ENCODE measurements around the gene PRAC2.

The PRAC2 gene

GRCh38 chr17:48720266-48721008 is 2.5 kb upstream of the PRAC2 start:
- FAIRE-seq, result no peak

DNA sequence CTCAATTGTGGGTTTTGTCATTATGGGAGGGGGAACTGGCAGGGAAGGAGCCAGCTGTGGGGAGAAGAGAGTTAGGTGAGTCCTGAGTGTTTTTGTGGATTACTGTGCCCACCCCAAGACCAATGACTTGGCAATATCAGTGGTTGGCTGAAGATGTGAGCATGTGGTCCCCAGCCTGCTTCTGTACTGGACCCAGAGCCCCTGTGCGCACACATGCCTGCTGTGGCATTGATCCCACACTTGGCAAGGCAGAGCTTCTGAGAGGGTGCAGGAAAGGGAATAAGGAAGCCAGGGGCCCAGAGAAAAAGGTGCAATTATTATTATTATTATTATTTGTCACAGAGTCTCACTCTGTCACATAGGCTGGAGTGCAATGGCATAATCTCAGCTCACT is 2.0 kb upstream of the PRAC2 start:
- no peak for FAIRE-seq

DNA sequence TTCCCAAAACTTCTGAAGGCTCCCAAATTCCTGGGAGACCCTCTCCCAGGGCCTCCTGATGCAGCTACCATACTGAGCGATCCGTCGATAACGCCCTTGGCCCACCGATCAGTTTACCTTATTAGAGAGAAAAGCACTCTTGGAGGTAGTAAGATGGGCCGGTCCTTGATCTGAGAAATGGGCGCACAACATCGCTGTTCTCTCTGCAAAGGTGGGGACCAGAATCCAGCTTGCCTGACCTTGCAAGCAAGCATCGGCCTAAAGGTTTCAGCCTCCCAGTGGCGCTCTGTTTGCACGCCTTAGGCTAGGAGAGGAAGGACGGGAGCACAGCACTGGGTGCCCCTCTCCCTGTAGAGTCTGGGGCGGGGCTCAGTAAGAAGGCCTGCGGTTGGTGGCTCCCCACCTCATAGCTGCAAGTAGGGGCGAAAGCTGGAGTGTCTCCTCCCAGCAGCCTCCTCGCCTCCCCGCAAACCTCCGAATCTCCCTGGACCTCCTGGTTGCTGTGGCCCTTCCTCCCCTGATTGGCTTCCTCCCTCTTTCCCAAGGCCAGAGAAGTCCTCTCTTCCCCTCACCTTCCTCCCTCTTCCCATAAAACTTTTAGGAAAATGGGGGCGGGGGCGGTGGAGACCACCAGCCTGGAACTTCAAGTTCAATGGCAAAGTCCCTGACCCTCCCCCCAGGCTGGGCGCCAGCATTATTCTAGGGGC is 631 bp upstream of the PRAC2 start, which contains the start of gene PRAC1:
Gene PRAC1 (minus strand): TSS at position 318 of the 707 bp plus-strand sequence. CDS start 126 bp downstream, at position 192.
- FAIRE-seq, result no peak

DNA sequence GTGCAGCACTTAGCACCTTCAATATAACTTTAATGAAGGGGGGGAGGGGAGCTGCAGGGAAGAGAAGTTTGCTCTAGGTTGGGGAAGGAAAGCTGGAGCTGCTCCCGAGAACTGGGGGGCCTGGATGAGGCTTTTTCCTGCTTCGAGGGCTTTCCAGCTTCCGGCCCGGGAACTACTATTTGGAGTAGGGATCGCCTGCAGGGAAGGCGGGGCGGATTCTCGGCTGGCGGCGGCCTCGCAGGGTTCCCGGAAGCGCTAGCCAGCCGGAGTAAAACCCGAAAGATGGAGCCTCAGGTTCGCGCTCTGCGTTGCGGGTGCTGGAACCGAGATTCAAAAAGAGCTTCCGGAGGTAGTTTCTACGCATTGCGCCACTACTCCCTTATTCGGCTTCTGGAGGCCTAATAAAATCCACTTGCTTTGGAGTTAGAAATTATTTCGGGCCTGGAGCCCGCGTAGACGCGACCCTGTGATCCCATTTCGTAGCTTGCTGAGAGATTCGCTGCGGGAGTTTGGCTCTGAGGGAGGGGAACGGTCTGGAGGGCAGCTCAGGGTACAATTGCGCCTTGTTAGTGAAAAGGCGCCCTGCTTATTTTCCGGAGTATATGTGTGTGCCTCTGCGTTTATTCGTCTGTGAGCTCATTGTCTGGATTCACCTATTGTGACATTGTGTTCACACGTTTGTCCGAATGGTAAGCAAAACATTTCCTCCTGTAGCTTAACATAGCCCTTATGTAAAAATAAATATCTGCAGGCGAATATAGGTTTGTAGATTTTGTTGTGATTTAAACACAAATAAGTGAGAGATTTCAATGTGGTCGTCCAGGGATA is 652 bp downstream of the PRAC2 start:
- FAIRE-seq, result no peak

DNA sequence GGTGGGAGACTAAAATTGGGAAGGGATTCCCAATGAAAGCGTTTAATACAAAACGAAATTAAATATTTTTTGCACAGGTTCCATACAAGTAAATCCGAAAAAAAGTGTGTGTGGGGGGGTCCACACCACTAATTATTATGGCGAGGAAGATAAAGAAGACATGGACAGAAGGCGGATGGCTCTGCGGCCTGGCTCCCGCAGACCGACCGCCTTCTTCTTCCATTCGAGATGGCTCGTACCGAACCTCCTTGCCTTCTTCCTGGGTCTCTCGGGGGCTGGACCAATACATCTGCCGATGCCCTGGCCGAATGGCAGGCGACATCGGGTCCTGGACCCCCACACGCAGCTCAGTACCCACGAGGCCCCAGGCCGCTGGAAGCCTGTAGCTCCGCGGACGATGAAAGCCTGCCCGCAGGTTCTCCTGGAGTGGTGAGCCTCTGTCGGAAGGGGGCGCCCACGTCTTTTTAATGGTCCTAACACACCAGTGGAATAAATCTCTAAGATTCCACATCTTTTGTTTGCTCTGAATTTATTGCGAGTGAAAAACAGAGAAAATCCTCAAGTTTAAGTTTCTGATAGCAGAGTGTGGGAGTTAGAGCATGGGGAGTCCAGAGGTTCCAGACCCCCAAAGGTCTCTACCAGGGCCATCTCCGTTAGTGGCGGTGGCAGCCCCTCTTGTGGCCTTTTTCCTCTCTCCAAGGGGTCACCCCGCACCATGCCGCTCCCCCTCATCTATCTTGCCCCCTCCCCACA is 1.4 kb downstream of the PRAC2 start:
- FAIRE-seq, result peak; percentile 77

- no peak for FAIRE-seq
These were observed 2.0 kb downstream of the PRAC2 start for GRCh38 chr17:48725004-48725287.

GRCh38 chr17:48725288-48726064 is 2.5 kb downstream of the PRAC2 start:
- no peak for FAIRE-seq

DNA sequence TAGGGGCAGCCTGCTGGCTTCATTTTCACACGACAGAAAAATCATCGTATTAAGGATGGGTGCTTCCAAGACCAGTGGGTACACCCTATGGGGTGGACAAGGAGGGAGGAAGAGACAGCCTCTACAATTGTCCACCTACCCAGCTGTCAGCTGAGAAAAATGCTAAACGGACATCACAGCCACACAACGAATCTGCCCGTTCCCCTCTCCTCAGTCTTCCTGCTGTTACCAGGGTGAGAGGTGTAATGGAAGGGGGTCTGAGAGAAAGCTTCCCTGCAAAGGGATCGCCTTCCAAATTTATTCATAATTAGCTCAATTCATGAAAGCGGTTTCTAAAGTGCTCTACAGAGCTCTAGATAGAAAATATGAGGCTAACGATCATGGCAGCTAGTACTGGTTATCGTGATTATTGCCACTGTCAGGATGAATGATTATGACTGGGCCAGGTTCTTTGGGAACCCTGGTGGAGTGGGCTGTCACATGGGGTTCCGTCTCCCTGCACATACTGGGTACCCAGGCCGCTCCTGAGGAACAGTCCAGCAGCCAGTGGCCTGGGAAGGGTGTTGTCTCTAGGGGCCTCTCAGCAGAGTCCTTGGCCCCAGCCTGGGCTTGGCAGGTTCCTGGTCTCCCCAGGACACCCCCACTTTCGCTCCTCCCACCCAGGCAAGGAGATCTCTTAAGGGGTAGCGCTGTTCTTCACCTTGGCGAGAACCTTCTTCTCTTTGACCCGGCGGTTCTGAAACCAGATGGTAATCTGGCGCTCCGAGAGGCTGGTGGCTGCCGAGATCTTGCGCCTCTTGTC is 3.3 kb downstream of the PRAC2 start:
- no peak for FAIRE-seq

DNA sequence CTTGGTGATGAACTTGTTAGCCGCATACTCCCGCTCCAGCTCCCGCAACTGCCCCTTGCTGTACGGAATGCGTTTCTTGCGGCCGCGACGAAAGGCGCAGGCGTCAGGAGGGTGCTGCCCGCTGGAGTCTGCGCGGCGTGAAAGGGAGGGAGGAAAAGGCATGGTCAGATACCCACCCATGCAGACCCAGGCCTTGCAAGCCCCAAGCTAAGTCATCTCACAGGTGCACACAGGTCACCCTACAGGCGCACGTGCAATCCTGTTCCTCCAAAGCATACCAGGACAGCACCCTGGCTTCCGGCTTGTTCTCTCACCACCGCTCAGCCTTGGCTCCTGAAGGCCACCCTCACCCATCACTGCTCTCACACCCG is 3.9 kb downstream of the PRAC2 start:
- FAIRE-seq, result no peak

GRCh38 chr17:48727415-48728175 is 4.6 kb downstream of the PRAC2 start:
- FAIRE-seq, result no peak

GRCh38 chr17:48728232-48729231 is 5.5 kb downstream of the PRAC2 start, which contains the start of gene HOXB13:
Gene HOXB13 (minus strand): TSS chr17:48728750. CDS start chr17:48728593, 157 bp downstream.
- no peak for FAIRE-seq

GRCh38 chr17:48729335-48730239 is 6.6 kb downstream of the PRAC2 start:
- no peak for FAIRE-seq

DNA sequence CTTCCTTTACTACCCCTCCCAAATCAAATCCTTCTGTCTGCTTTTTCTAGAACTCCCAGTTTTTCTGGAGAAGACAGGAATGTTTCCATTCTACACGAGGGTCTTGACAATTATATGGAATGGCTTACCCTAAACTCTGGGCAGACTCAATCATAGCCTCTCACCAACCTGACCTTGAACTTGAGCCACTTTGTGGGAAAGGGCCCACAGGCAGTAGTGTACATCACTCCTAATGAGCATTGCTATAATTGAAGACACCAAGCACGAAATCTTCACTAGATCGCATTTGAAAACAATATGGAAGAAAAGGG is 7.2 kb downstream of the PRAC2 start:
- FAIRE-seq, result no peak

GRCh38 chr17:48731355-48731754 is 8.4 kb downstream of the PRAC2 start:
- FAIRE-seq, result no peak

DNA sequence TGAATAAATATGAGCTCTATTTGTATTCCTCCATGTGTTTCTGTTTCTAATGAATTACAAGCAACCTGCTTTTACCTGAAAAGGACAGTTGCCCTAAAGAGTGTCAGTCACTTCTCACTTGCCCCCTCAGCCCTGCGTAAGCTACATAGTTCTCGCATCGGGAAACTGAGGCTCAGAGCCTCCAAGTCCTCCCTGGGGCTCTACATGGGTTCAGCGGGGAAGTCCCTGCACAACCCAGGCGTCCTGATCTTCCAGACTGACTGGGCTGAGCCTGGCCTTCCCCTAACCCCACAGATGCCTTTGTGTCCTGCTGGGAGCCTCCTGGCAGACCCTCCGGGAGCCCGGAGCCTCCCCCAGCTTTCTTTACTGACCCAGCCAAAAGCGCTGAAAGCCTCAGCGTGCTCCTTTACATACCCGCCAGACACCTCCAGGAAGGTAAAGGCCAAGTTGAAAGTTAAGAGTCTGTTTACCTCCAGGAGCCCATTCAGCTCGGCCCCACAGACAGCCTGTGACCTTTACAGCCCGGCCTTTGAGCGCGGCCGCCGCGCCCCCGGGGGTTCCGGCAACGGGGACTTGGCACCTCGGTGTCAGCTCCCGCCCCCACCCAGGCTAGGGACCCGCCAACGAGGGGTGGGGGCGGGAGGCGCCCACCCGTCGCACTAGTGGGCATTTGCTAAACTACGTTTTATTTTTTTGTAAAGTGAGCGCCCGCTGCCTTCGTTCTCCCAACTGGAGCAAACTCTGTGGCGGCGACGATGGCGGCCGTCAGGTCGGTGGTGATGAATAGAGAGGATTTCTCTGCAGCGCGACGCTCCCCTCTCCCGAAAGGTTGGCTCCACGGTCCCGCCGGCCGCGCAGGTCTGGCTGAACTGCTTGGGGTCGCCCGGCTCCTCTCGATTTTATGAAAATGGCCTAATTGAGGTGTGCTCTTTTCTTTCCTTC is 10.0 kb downstream of the PRAC2 start:
- no peak for FAIRE-seq

GRCh38 chr17:48733632-48734328 is 10.8 kb downstream of the PRAC2 start:
- FAIRE-seq, result no peak

All from endometrium (tissue), 2 donors.